GM12875 (cell line): Measurements from ENCODE around the gene CMIP.

Experiments
- H3K4me3 ChIP-seq: one replicate; pipeline ENCODE4 v1.5.1; 2011; ENCODE audit warnings: low read depth, low read length, control low read depth
- TF ChIP-seq, protein P1 (sequence below): IDR thresholded peaks from 2 replicates; pipeline ENCODE4 v1.5.1; 2011; ENCODE audit warnings: low read depth, mild to moderate bottlenecking, control low read depth, inconsistent platforms, low read length, moderate library complexity, borderline replicate concordance; ENCODE audit not compliant: insufficient read depth

CMIP gene

DNA sequence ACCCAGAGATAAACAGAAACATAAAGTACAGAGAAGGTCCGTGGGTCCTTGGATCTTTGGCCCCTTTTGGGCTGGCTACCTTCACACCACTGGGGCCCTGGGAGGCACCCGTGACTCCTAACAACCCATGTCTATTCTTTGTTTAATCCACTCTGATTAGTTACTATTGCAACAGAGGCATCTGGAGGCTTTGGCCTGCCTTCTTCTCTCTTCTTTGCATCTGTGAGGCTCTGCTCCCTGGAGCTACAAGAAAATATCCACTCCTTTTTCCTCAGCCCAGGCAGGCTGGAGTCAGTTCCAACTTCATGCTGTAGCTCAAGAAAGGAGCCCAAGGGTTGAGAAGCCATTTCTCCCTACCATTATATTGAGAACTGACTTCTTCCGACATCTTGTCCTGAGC, 9.5 kb upstream of the CMIP start:
- TF ChIP-seq, protein P1, sequence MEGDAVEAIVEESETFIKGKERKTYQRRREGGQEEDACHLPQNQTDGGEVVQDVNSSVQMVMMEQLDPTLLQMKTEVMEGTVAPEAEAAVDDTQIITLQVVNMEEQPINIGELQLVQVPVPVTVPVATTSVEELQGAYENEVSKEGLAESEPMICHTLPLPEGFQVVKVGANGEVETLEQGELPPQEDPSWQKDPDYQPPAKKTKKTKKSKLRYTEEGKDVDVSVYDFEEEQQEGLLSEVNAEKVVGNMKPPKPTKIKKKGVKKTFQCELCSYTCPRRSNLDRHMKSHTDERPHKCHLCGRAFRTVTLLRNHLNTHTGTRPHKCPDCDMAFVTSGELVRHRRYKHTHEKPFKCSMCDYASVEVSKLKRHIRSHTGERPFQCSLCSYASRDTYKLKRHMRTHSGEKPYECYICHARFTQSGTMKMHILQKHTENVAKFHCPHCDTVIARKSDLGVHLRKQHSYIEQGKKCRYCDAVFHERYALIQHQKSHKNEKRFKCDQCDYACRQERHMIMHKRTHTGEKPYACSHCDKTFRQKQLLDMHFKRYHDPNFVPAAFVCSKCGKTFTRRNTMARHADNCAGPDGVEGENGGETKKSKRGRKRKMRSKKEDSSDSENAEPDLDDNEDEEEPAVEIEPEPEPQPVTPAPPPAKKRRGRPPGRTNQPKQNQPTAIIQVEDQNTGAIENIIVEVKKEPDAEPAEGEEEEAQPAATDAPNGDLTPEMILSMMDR = no peak
- H3K4me3 ChIP-seq = no peak overlapping the region

DNA sequence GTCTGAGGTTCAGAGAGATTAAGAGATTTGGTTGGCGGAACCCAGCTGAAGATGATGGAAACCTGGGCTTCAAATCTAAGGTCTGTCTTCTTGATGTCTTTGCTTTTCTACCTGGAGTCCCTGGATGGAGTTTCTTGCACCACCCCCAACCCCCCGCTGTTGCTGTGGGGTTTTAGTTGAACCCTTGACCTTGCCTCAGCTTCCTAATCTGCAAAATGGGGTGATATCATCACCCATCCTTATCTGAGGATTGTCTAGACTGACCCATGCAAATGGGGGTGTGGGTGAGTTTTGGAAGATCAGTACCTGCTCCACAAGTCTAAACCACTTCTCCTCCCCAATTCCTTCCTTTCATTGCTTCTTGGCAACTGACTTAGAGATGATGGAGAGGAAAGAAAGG, 9.0 kb upstream of the CMIP start:
- TF ChIP-seq, protein P1 = no peak
- H3K4me3 ChIP-seq = no peak overlapping the region

GRCh38 chr16:81436386-81436785, 8.2 kb upstream of the CMIP start:
- TF ChIP-seq, protein P1 = no peak
- H3K4me3 ChIP-seq = no peak overlapping the region

- no peak overlapping the region for H3K4me3 ChIP-seq
- TF ChIP-seq, protein P1 = no peak
Observed at GRCh38 chr16:81437865-81438264, 6.7 kb upstream of the CMIP start.

GRCh38 chr16:81440888-81441761, 3.5 kb upstream of the CMIP start:
- TF ChIP-seq, protein P1 = no peak

GRCh38 chr16:81442220-81442915, 2.2 kb upstream of the CMIP start:
- TF ChIP-seq, protein P1 = no peak
- H3K4me3 ChIP-seq = no peak overlapping the region

More at GRCh38 chr16:81440888-81441761, 3.5 kb upstream of the CMIP start:
- no peak overlapping the region for H3K4me3 ChIP-seq
